GM10266 (cell line): ENCODE results near the gene AFAP1.

Source experiments
- DNase-seq: peaks from one replicate; pipeline ENCODE4 v3.0.0; 2012; ENCODE audit errors: extremely low spot score
- CTCF ChIP-seq: IDR thresholded peaks from 2 replicates; pipeline ENCODE4 v1.5.1; 2012; ENCODE audit warnings: mild to moderate bottlenecking, low read depth; ENCODE audit not compliant: control insufficient read depth, insufficient read depth; ENCODE audit errors: missing control alignments

Gene AFAP1

GRCh38 chr4:7811536-7812191 lies 128.0 kb downstream of the AFAP1 start:
- no peak for TF ChIP-seq CTCF
- no peak for DNase-seq

- DNase-seq = no peak
- TF ChIP-seq CTCF = no peak
Measured at GRCh38 chr4:7810783-7811535, 128.7 kb downstream of the AFAP1 start.

GRCh38 chr4:7808752-7809151 lies 130.9 kb downstream of the AFAP1 start:
- DNase-seq = no peak
- TF ChIP-seq CTCF = no peak

GRCh38 chr4:7808181-7808580 lies 131.5 kb downstream of the AFAP1 start:
- DNase-seq = no peak
- TF ChIP-seq CTCF = no peak

- no peak for TF ChIP-seq CTCF
- no peak for DNase-seq
Measured at GRCh38 chr4:7807351-7807921, 132.2 kb downstream of the AFAP1 start.

- no peak for DNase-seq
- TF ChIP-seq CTCF = no peak
Measured at GRCh38 chr4:7806338-7807090, 133.1 kb downstream of the AFAP1 start.
